IMR-90 (cell line): ENCODE results near the gene NCLN. TPM values are rescaled to one million over a fixed set of nuclear protein-coding genes. Genes with fewer than 3 reads are reported as not detected.

Experiments used
- ATAC-seq: fragments of 200-7000 bp; cut with Tn5 transposase; 2 replicates; pipeline ENCODE4 v1.9.1; 2020; ENCODE audit warnings: low read depth, mild to moderate bottlenecking, moderate library complexity
- BruUV-seq: library from RNA; stranded (reverse); fragments of 400-500 nt; replicated peaks from 2 replicates; lab custom pipeline; 2021; lab: Mats Ljungman, UMichigan
- CTCF ChIA-PET: fragments of 300-600 bp; formaldehyde crosslinking; extraction: SDS; loops from one replicate; lab custom pipeline; 2021; ENCODE audit warnings: antibody characterized with exemption; lab: Yijun Ruan, JAX
- POLR2A ChIA-PET: fragments of 300-600 bp; sonication (Branson Sonifier 250); formaldehyde crosslinking; loops from one replicate; lab custom pipeline; 2022; ENCODE audit warnings: antibody characterized with exemption; ENCODE audit not compliant: unreplicated experiment; lab: Charles Lee
- DNase-seq: peaks from one replicate; pipeline ENCODE4 v3.0.0; 2013
- H2AFZ ChIP-seq: replicated peaks from 2 replicates; pipeline ENCODE3; 2013; ENCODE audit warnings: low read length, mild to moderate bottlenecking; ENCODE audit not compliant: poor library complexity
- H2AK5ac ChIP-seq: 2 replicates; pipeline ENCODE4 v1.6.1; 2013; ENCODE audit warnings: low read depth, low read length, inconsistent platforms
- H2AK9ac ChIP-seq: replicated peaks from 2 replicates; pipeline ENCODE3; 2013; ENCODE audit warnings: mild to moderate bottlenecking, low read depth, low read length, moderate library complexity; ENCODE audit not compliant: poor library complexity
- H2BK120ac ChIP-seq: 2 replicates; pipeline ENCODE4 v1.6.1; 2013; ENCODE audit warnings: low read depth, low read length, inconsistent platforms
- H2BK15ac ChIP-seq: 3 replicates; pipeline ENCODE4 v1.6.1; 2013; ENCODE audit warnings: low read depth, low read length, inconsistent platforms
- H2BK20ac ChIP-seq: 2 replicates; pipeline ENCODE4 v1.6.1; 2013; ENCODE audit warnings: low read depth, mild to moderate bottlenecking, inconsistent platforms, low read length, moderate library complexity
- H2BK5ac ChIP-seq: 2 replicates; pipeline ENCODE4 v1.6.1; 2013; ENCODE audit warnings: mild to moderate bottlenecking, low read depth, low read length, inconsistent platforms; ENCODE audit not compliant: poor library complexity, severe bottlenecking
- H3K14ac ChIP-seq: replicated peaks from 2 replicates; pipeline ENCODE4 v1.6.1; 2013; ENCODE audit warnings: low read depth, low read length, inconsistent platforms
- H3K18ac ChIP-seq: 2 replicates; pipeline ENCODE4 v1.6.1; 2013; ENCODE audit warnings: low read depth, low read length, control low read depth
- H3K23ac ChIP-seq: 2 replicates; pipeline ENCODE4 v1.6.1; 2013; ENCODE audit warnings: low read depth, low read length, inconsistent platforms
- H3K27ac ChIP-seq: 2 replicates; pipeline ENCODE4 v1.5.1; 2013; ENCODE audit warnings: mild to moderate bottlenecking, control low read depth, low read length; ENCODE audit not compliant: insufficient read depth
- H3K27me3 ChIP-seq: 2 replicates; pipeline ENCODE4 v1.6.1; 2013; ENCODE audit warnings: low read length; ENCODE audit not compliant: control insufficient read depth, insufficient read depth
- H3K36me3 ChIP-seq: 2 replicates; pipeline ENCODE4 v1.6.1; 2013; ENCODE audit warnings: low read length, mixed read lengths; ENCODE audit not compliant: control insufficient read depth, insufficient read depth
- H3K4ac ChIP-seq: 2 replicates; pipeline ENCODE4 v1.6.1; 2013; ENCODE audit warnings: low read depth, low read length, inconsistent platforms
- H3K4me1 ChIP-seq: 2 replicates; pipeline ENCODE4 v1.6.1; 2013; ENCODE audit warnings: low read length, mixed read lengths; ENCODE audit not compliant: control insufficient read depth, insufficient read depth
- H3K4me2 ChIP-seq: 2 replicates; pipeline ENCODE4 v1.6.1; 2013; ENCODE audit warnings: low read depth, mild to moderate bottlenecking, control low read depth, low read length, moderate library complexity
- H3K4me3 ChIP-seq: 2 replicates; pipeline ENCODE4 v1.5.1; 2013; ENCODE audit warnings: low read depth, mild to moderate bottlenecking, control low read depth, low read length, moderate library complexity; ENCODE audit not compliant: insufficient read depth
- H3K56ac ChIP-seq: 2 replicates; pipeline ENCODE4 v1.6.1; 2013; ENCODE audit warnings: low read length, inconsistent platforms; ENCODE audit not compliant: insufficient read depth; ENCODE audit errors: extremely low read depth
- H3K79me1 ChIP-seq, 2 experiments: 2 replicates each; pipeline ENCODE4 v1.6.1; 2013; ENCODE audit warnings: low read length in 2 of 2, inconsistent platforms in 1 of 2, low read depth in 1 of 2
- H3K9ac ChIP-seq: 2 replicates; pipeline ENCODE4 v1.6.1; 2013; ENCODE audit warnings: low read depth, low read length, control low read depth
- H3K9me1 ChIP-seq: 2 replicates; pipeline ENCODE4 v1.6.1; 2013; ENCODE audit warnings: low read length, inconsistent platforms; ENCODE audit not compliant: insufficient read depth
- H3K9me3 ChIP-seq: 2 replicates; pipeline ENCODE4 v1.6.1; 2013; ENCODE audit warnings: low read length; ENCODE audit not compliant: control insufficient read depth, insufficient read depth
- H4K20me1 ChIP-seq: 2 replicates; pipeline ENCODE4 v1.6.1; 2013; ENCODE audit warnings: low read length, inconsistent platforms; ENCODE audit not compliant: insufficient read depth
- H4K5ac ChIP-seq: 2 replicates; pipeline ENCODE4 v1.6.1; 2013; ENCODE audit warnings: mild to moderate bottlenecking, low read depth, low read length, control low read depth
- H4K8ac ChIP-seq, 2 experiments: 2 replicates each; pipeline ENCODE4 v1.6.1; 2013; ENCODE audit warnings: low read depth in 2 of 2, low read length in 2 of 2, control low read depth in 1 of 2, inconsistent platforms in 1 of 2
- H4K91ac ChIP-seq: 2 replicates; pipeline ENCODE4 v1.6.1; 2013; ENCODE audit warnings: low read depth, low read length, inconsistent platforms; ENCODE audit not compliant: insufficient read depth
- BHLHE40 ChIP-seq: fragments of 150-350 bp; IDR thresholded peaks from 2 replicates; pipeline ENCODE4 v1.6.1; 2016; ENCODE audit warnings: mild to moderate bottlenecking, low read depth, low read length
- CEBPB ChIP-seq: IDR thresholded peaks from 2 replicates; pipeline ENCODE4 v1.6.1; 2012; ENCODE audit warnings: low read depth, low read length, improper control_type of control experiment
- CHD1 ChIP-seq: IDR thresholded peaks from 2 replicates; pipeline ENCODE4 v1.6.1; 2012; ENCODE audit warnings: low read depth, low read length, improper control_type of control experiment
- CTCF ChIP-seq: conservative IDR thresholded peaks from 2 replicates; pipeline ENCODE4 v1.5.1; 2012; ENCODE audit warnings: mild to moderate bottlenecking, low read depth, low read length, improper control_type of control experiment
- ELK1 ChIP-seq: fragments of 150-350 bp; IDR thresholded peaks from 2 replicates; pipeline ENCODE4 v1.6.1; 2016; ENCODE audit warnings: low read depth, mild to moderate bottlenecking, low read length, moderate library complexity, borderline replicate concordance
- FOS ChIP-seq: fragments of 150-350 bp; IDR thresholded peaks from 2 replicates; pipeline ENCODE4 v1.6.1; 2016; ENCODE audit warnings: low read depth, low read length
- MAFK ChIP-seq: IDR thresholded peaks from 2 replicates; pipeline ENCODE4 v1.6.1; 2012; ENCODE audit warnings: low read depth, low read length, improper control_type of control experiment
- MAZ ChIP-seq: IDR thresholded peaks from 2 replicates; pipeline ENCODE4 v1.6.1; 2012; ENCODE audit warnings: low read depth, mild to moderate bottlenecking, low read length, improper control_type of control experiment, moderate library complexity, borderline replicate concordance
- MXI1 ChIP-seq: IDR thresholded peaks from 2 replicates; pipeline ENCODE4 v1.6.1; 2012; ENCODE audit warnings: low read depth, mild to moderate bottlenecking, low read length, moderate library complexity, borderline replicate concordance
- NFE2L2 ChIP-seq: fragments of 150-350 bp; IDR thresholded peaks from 2 replicates; pipeline ENCODE4 v1.6.1; 2016; ENCODE audit warnings: low read depth, mild to moderate bottlenecking, low read length
- POLR2A ChIP-seq: IDR thresholded peaks from 2 replicates; pipeline ENCODE4 v1.6.1; 2012; ENCODE audit warnings: mild to moderate bottlenecking, low read depth, low read length
- RAD21 ChIP-seq: IDR thresholded peaks from 2 replicates; pipeline ENCODE4 v1.6.1; 2012; ENCODE audit warnings: low read length, improper control_type of control experiment
- RCOR1 ChIP-seq: IDR thresholded peaks from 2 replicates; pipeline ENCODE4 v1.6.1; 2012; ENCODE audit warnings: mild to moderate bottlenecking, low read length, improper control_type of control experiment; ENCODE audit not compliant: insufficient replicate concordance
- RFX5 ChIP-seq: IDR thresholded peaks from 2 replicates; pipeline ENCODE4 v1.8.0; 2012; ENCODE audit warnings: low read depth, mild to moderate bottlenecking, low read length, moderate library complexity
- SMC3 ChIP-seq: fragments of 150-350 bp; IDR thresholded peaks from 2 replicates; pipeline ENCODE4 v1.6.1; 2016; ENCODE audit warnings: low read depth, mild to moderate bottlenecking, antibody characterized with exemption, low read length, moderate library complexity
- USF2 ChIP-seq: fragments of 150-350 bp; IDR thresholded peaks from 2 replicates; pipeline ENCODE4 v1.6.1; 2017; ENCODE audit warnings: mild to moderate bottlenecking, antibody characterized with exemption, low read length, low read depth
- WGBS, 2 experiments: methylation state at CpG; one replicate each; pipeline versions ENCODE4 v1.1.5 to v1.1.7; 2013; ENCODE audit warnings: missing lambda C conversion rate in 2 of 2; ENCODE audit not compliant: insufficient read length in 1 of 2; ENCODE audit errors: extremely low coverage in 2 of 2; 5-methylcytosine and 5-hydroxymethylcytosine counted together
- dilution Hi-C: fragments of 300-500 bp; cut with HindIII; formaldehyde crosslinking; loops from one replicate; pipeline ENCODE4 v1.14.3; 2018; ENCODE audit warnings: low sequenced_read_pairs; ENCODE audit not compliant: unreplicated experiment
- in situ Hi-C: fragments of 300-500 bp; cut with MboI; formaldehyde crosslinking; loops from 3 replicates; pipeline ENCODE4 v1.14.3; 2019; ENCODE audit warnings: low sequenced_read_pairs, inconsistent platforms, mixed read lengths
- intact Hi-C: fragments of 100-400 bp; cut with micrococcal nuclease; formaldehyde crosslinking; loops from 2 replicates; pipeline ENCODE4 v1.10.0; 2022
- polyA plus RNA-seq, 3 experiments: library from polyadenylated mRNA; depleted of rRNA; stranded (reverse); fragments of >200 nt; gene quantifications; 2 replicates each; pipeline ENCODE4 v1.2.3, GENCODE V29; 2012; ENCODE audit warnings: low replicate concordance in 1 of 3
- total RNA-seq: library from RNA; depleted of rRNA; stranded (reverse); fragments of >200 nt; gene quantifications from 2 replicates; pipeline ENCODE4 v1.2.3, GENCODE V29; 2012

NCLN gene
- total and polyA plus RNA-seq, 2 of the 4 experiments (the other 2 are of a cell fraction) = 32.8 to 90.8 TPM

GRCh38 chr19:3137119-3137518 lies 48.6 kb upstream of the NCLN start:
- no peak overlapping the region for H4K91ac ChIP-seq
- H3K36me3 ChIP-seq = no peaks in the 10 kb centered on the region
- H4K5ac ChIP-seq = no peak overlapping the region
- no peaks in the 10 kb centered on the region for H3K9me1 ChIP-seq
- H2BK15ac ChIP-seq = no peak overlapping the region
- BruUV-seq = no TSS peak
- H2BK20ac ChIP-seq = no peak overlapping the region
- no peak overlapping the region for H2AK5ac ChIP-seq
- H2BK5ac ChIP-seq = no peak overlapping the region
- no peak overlapping the region for H3K4me3 ChIP-seq
- ATAC-seq (no peak), DNase-seq (no peak)
- peaks cover 3% of the 10 kb centered on the region; the same call in 1 of the 2 replicates for H3K9me3 ChIP-seq
- H3K27me3 ChIP-seq = no peaks in the 10 kb centered on the region
- ChIA-PET POLR2A (no interaction called here), CTCF (no interaction called here)
- H3K18ac ChIP-seq = no peak overlapping the region
- no peak overlapping the region for H3K4ac ChIP-seq
- no peak overlapping the region for H3K23ac ChIP-seq
- no peaks in the 10 kb centered on the region for H3K79me1 ChIP-seq
- H2AK9ac ChIP-seq = no peak overlapping the region
- H3K27ac ChIP-seq = no peak overlapping the region
- H4K8ac ChIP-seq = no peak overlapping the region
- H3K4me1 ChIP-seq = peaks cover 5% of the 10 kb centered on the region
- no peak overlapping the region for H3K56ac ChIP-seq
- no peak overlapping the region for H3K14ac ChIP-seq
- no peak overlapping the region for H2BK120ac ChIP-seq
- no peaks in the 10 kb centered on the region for H4K20me1 ChIP-seq
- dilution Hi-C loops (no loop called here), in situ Hi-C loops (no loop called here), intact Hi-C loops (no loop called here)
- H3K9ac ChIP-seq = no peak overlapping the region
- H2AFZ ChIP-seq = no peak overlapping the region
- no peak overlapping the region for H3K4me2 ChIP-seq
- WGBS, 2 experiments = 38% methylated on average over 5 of the region's 7 CpGs; no CpG with 5 or more reads in 1 of the 2 experiments
- no peak for TF ChIP-seq MAZ
- no peak for TF ChIP-seq MAFK
- TF ChIP-seq RFX5 = no peak
- no peak for TF ChIP-seq MXI1
- TF ChIP-seq USF2 = no peak
- TF ChIP-seq POLR2A = no peak
- TF ChIP-seq BHLHE40 = no peak
- TF ChIP-seq CTCF = no peak
- no peak for TF ChIP-seq ELK1
- TF ChIP-seq RCOR1 = no peak
- TF ChIP-seq RAD21 = no peak
- TF ChIP-seq NFE2L2 = no peak
- no peak for TF ChIP-seq CHD1
- no peak for TF ChIP-seq CEBPB
- TF ChIP-seq FOS = no peak
- no peak for TF ChIP-seq SMC3
